Activated naive CD4-positive, alpha-beta T cell treated with anti-CD3 and anti-CD28 coated beads, Interleukin-2, amount 10 ng/mL, durations not matched to agents 7 days and 5 days (primary cell): ENCODE data around the gene CCDC12.

ENCODE experiments used
- CTCF ChIA-PET: fragments of 350-600 bp; sonication (Branson Sonifier 250); formaldehyde crosslinking; loops from one replicate; lab custom pipeline; 2021; ENCODE audit warnings: antibody characterized with exemption; lab: Charles Lee
- DNase-seq: peaks from one replicate; pipeline ENCODE4 v3.0.0-alpha.2; 2020
- H3K27ac Mint-ChIP-seq: one replicate; pipeline ENCODE4 v1.8.0; 2021; ENCODE audit warnings: mild to moderate bottlenecking, moderate library complexity, mixed read lengths
- H3K27me3 Mint-ChIP-seq: one replicate; pipeline ENCODE4 v1.8.0; 2021; ENCODE audit warnings: mild to moderate bottlenecking, mixed read lengths
- H3K36me3 Mint-ChIP-seq: one replicate; pipeline ENCODE4 v1.8.0; 2021; ENCODE audit warnings: mixed read lengths
- H3K4me1 Mint-ChIP-seq: one replicate; pipeline ENCODE4 v1.8.0; 2021; ENCODE audit warnings: mixed read lengths
- H3K4me3 Mint-ChIP-seq: one replicate; pipeline ENCODE4 v1.8.0; 2021; ENCODE audit warnings: mild to moderate bottlenecking, moderate library complexity, mixed read lengths
- H3K9me3 Mint-ChIP-seq: one replicate; pipeline ENCODE4 v1.8.0; 2021; ENCODE audit warnings: mixed read lengths

The CCDC12 gene

GRCh38 chr3:46926039-46926438 is 50.5 kb downstream of the CCDC12 start:
- Mint-ChIP-seq H3K36me3 (peaks cover 57% of the 10 kb centered on the region), H3K4me3 (no peak overlapping the region), H3K27ac (peak overlapping the region; percentile 90), H3K9me3 (peaks cover 15% of the 10 kb centered on the region), H3K27me3 (no peaks in the 10 kb centered on the region), H3K4me1 (peaks cover 60% of the 10 kb centered on the region)
- CTCF ChIA-PET: interaction anchor here (0.6 to 3.1 kb wide), 6 partner anchors 10 to 242 kb away, joined by 3 to 8 read pairs (median 4); no protein-coding TSS in a partner anchor
- no peak for DNase-seq

- Mint-ChIP-seq H3K27ac (peak overlapping the region; percentile 49), H3K9me3 (peaks cover 15% of the 10 kb centered on the region), H3K36me3 (peaks cover 56% of the 10 kb centered on the region), H3K27me3 (no peaks in the 10 kb centered on the region), H3K4me1 (peaks cover 55% of the 10 kb centered on the region), H3K4me3 (no peak overlapping the region)
- CTCF ChIA-PET: interaction anchor here (0.6 to 3.1 kb wide), 4 partner anchors 10 to 242 kb away, joined by 3 to 8 read pairs (median 4); no protein-coding TSS in a partner anchor
- DNase-seq: no peak
Measured at GRCh38 chr3:46925585-46925934, 51.0 kb downstream of the CCDC12 start.

GRCh38 chr3:46924921-46925584 is 51.5 kb downstream of the CCDC12 start:
- CTCF ChIA-PET: interaction anchor here (1.8 to 3.3 kb wide), 3 partner anchors 9 to 73 kb away, joined by 5 to 11 read pairs (median 8); no protein-coding TSS in a partner anchor
- no peak for DNase-seq
- Mint-ChIP-seq H3K27me3 (no peaks in the 10 kb centered on the region), H3K36me3 (peaks cover 54% of the 10 kb centered on the region), H3K4me3 (no peak overlapping the region), H3K4me1 (peaks cover 50% of the 10 kb centered on the region), H3K9me3 (peaks cover 15% of the 10 kb centered on the region), H3K27ac (peak overlapping the region; percentile 33)

GRCh38 chr3:46923559-46924350 is 52.8 kb downstream of the CCDC12 start:
- Mint-ChIP-seq H3K27ac (peak overlapping the region; percentile 64), H3K4me1 (peaks cover 41% of the 10 kb centered on the region), H3K36me3 (peaks cover 55% of the 10 kb centered on the region), H3K9me3 (peaks cover 10% of the 10 kb centered on the region), H3K27me3 (no peaks in the 10 kb centered on the region), H3K4me3 (no peak overlapping the region)
- peak; percentile 62 for DNase-seq
- CTCF ChIA-PET: interaction anchor here (0.6 to 3.3 kb wide), 16 partner anchors 10 to 446 kb away, joined by 3 to 28 read pairs (median 5); partner anchors contain the start of gene NBEAL2

GRCh38 chr3:46922871-46923558 is 53.5 kb downstream of the CCDC12 start:
- CTCF ChIA-PET: interaction anchor here (0.6 to 3.3 kb wide), 16 partner anchors 9 to 447 kb away, joined by 3 to 28 read pairs (median 5); partner anchors contain the start of gene NBEAL2
- peaks cover 34% of the 10 kb centered on the region for H3K4me1 Mint-ChIP-seq
- H3K27me3 Mint-ChIP-seq: no peaks in the 10 kb centered on the region
- peaks cover 3% of the 10 kb centered on the region for H3K9me3 Mint-ChIP-seq
- H3K4me3 Mint-ChIP-seq: no peak overlapping the region
- peaks cover 53% of the 10 kb centered on the region for H3K36me3 Mint-ChIP-seq
- peak overlapping the region; percentile 64 for H3K27ac Mint-ChIP-seq
- no peak for DNase-seq

GRCh38 chr3:46922426-46922825 is 54.1 kb downstream of the CCDC12 start:
- no peak for DNase-seq
- Mint-ChIP-seq H3K27ac (no peak overlapping the region), H3K4me1 (peaks cover 28% of the 10 kb centered on the region), H3K9me3 (peaks cover 3% of the 10 kb centered on the region), H3K27me3 (no peaks in the 10 kb centered on the region), H3K4me3 (no peak overlapping the region), H3K36me3 (peaks cover 52% of the 10 kb centered on the region)
- CTCF ChIA-PET: interaction anchor here (0.7 to 3.3 kb wide), 8 partner anchors 9 to 448 kb away, joined by 3 to 28 read pairs (median 9); partner anchors contain the start of gene NBEAL2

- Mint-ChIP-seq H3K4me3 (no peak overlapping the region), H3K27ac (no peak overlapping the region), H3K27me3 (no peaks in the 10 kb centered on the region), H3K36me3 (peaks cover 46% of the 10 kb centered on the region), H3K9me3 (no peaks in the 10 kb centered on the region), H3K4me1 (peaks cover 23% of the 10 kb centered on the region)
- no peak for DNase-seq
- CTCF ChIA-PET: interaction anchor here (0.5 to 3.3 kb wide), 4 partner anchors 9 to 76 kb away, joined by 3 to 11 read pairs (median 7); no protein-coding TSS in a partner anchor
Measured at GRCh38 chr3:46921871-46922271, 54.7 kb downstream of the CCDC12 start.

GRCh38 chr3:46921041-46921440 is 55.5 kb downstream of the CCDC12 start:
- H3K36me3 Mint-ChIP-seq: peaks cover 50% of the 10 kb centered on the region
- H3K27me3 Mint-ChIP-seq: no peaks in the 10 kb centered on the region
- no peak overlapping the region for H3K4me3 Mint-ChIP-seq
- H3K4me1 Mint-ChIP-seq: peaks cover 14% of the 10 kb centered on the region
- H3K9me3 Mint-ChIP-seq: no peaks in the 10 kb centered on the region
- CTCF ChIA-PET: interaction anchor here (0.6 to 3.1 kb wide), 3 partner anchors 9 to 77 kb away, joined by 3 to 10 read pairs (median 4); no protein-coding TSS in a partner anchor
- no peak for DNase-seq
- no peak overlapping the region for H3K27ac Mint-ChIP-seq

- no peak overlapping the region for H3K4me3 Mint-ChIP-seq
- no peak overlapping the region for H3K27ac Mint-ChIP-seq
- H3K9me3 Mint-ChIP-seq: no peaks in the 10 kb centered on the region
- DNase-seq: no peak
- CTCF ChIA-PET: interaction anchor here (1.1 to 1.6 kb wide), 3 partner anchors 9 to 79 kb away, joined by 3 to 5 read pairs (median 5); no protein-coding TSS in a partner anchor
- H3K27me3 Mint-ChIP-seq: no peaks in the 10 kb centered on the region
- H3K4me1 Mint-ChIP-seq: peaks cover 9% of the 10 kb centered on the region
- peaks cover 46% of the 10 kb centered on the region for H3K36me3 Mint-ChIP-seq
Measured at GRCh38 chr3:46918634-46919033, 57.9 kb downstream of the CCDC12 start.

GRCh38 chr3:46918202-46918601 is 58.3 kb downstream of the CCDC12 start:
- no peaks in the 10 kb centered on the region for H3K27me3 Mint-ChIP-seq
- no peaks in the 10 kb centered on the region for H3K9me3 Mint-ChIP-seq
- CTCF ChIA-PET: interaction anchor here (1.1 to 1.6 kb wide), 4 partner anchors 9 to 80 kb away, joined by 3 to 5 read pairs (median 4); no protein-coding TSS in a partner anchor
- peaks cover 42% of the 10 kb centered on the region for H3K36me3 Mint-ChIP-seq
- H3K4me1 Mint-ChIP-seq: peaks cover 12% of the 10 kb centered on the region
- H3K27ac Mint-ChIP-seq: no peak overlapping the region
- no peak overlapping the region for H3K4me3 Mint-ChIP-seq
- DNase-seq: no peak

- peaks cover 35% of the 10 kb centered on the region for H3K36me3 Mint-ChIP-seq
- no peak overlapping the region for H3K27ac Mint-ChIP-seq
- DNase-seq: no peak
- H3K27me3 Mint-ChIP-seq: no peaks in the 10 kb centered on the region
- peaks cover 10% of the 10 kb centered on the region for H3K4me1 Mint-ChIP-seq
- H3K9me3 Mint-ChIP-seq: no peaks in the 10 kb centered on the region
- H3K4me3 Mint-ChIP-seq: no peak overlapping the region
- CTCF ChIA-PET: interaction anchor here (1.2 kb wide), 1 partner anchor 8 kb away, joined by 4 read pairs; no protein-coding TSS in a partner anchor
Measured at GRCh38 chr3:46917257-46917656, 59.3 kb downstream of the CCDC12 start.

GRCh38 chr3:46916799-46917198 is 59.7 kb downstream of the CCDC12 start:
- Mint-ChIP-seq H3K36me3 (peaks cover 35% of the 10 kb centered on the region), H3K4me1 (peaks cover 10% of the 10 kb centered on the region), H3K4me3 (no peak overlapping the region), H3K9me3 (no peaks in the 10 kb centered on the region), H3K27ac (no peak overlapping the region), H3K27me3 (no peaks in the 10 kb centered on the region)
- DNase-seq: no peak
- CTCF ChIA-PET: interaction anchor here (1.2 kb wide), 1 partner anchor 8 kb away, joined by 4 read pairs; no protein-coding TSS in a partner anchor

GRCh38 chr3:46916278-46916677 is 60.3 kb downstream of the CCDC12 start:
- DNase-seq: no peak
- no peaks in the 10 kb centered on the region for H3K27me3 Mint-ChIP-seq
- H3K4me1 Mint-ChIP-seq: peaks cover 10% of the 10 kb centered on the region
- H3K36me3 Mint-ChIP-seq: peaks cover 33% of the 10 kb centered on the region
- no peak overlapping the region for H3K27ac Mint-ChIP-seq
- CTCF ChIA-PET: no interaction called here
- no peak overlapping the region for H3K4me3 Mint-ChIP-seq
- no peaks in the 10 kb centered on the region for H3K9me3 Mint-ChIP-seq
